ENCODE data around the gene DNAH7. TPM values are rescaled to one million over a fixed set of nuclear protein-coding genes. Genes with fewer than 3 reads are reported as not detected.

The DNAH7 gene
- total and polyA plus RNA-seq, 10 donors, result 0.06 to 1.9 (median 0.33) TPM

GRCh38 chr2:195959341-195959740, 109.3 kb downstream of the DNAH7 start:
- no peak overlapping the region for H3K27ac ChIP-seq
- TF ChIP-seq, protein P1, sequence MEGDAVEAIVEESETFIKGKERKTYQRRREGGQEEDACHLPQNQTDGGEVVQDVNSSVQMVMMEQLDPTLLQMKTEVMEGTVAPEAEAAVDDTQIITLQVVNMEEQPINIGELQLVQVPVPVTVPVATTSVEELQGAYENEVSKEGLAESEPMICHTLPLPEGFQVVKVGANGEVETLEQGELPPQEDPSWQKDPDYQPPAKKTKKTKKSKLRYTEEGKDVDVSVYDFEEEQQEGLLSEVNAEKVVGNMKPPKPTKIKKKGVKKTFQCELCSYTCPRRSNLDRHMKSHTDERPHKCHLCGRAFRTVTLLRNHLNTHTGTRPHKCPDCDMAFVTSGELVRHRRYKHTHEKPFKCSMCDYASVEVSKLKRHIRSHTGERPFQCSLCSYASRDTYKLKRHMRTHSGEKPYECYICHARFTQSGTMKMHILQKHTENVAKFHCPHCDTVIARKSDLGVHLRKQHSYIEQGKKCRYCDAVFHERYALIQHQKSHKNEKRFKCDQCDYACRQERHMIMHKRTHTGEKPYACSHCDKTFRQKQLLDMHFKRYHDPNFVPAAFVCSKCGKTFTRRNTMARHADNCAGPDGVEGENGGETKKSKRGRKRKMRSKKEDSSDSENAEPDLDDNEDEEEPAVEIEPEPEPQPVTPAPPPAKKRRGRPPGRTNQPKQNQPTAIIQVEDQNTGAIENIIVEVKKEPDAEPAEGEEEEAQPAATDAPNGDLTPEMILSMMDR (IDR thresholded peaks at IDR 0.05 in 8 of 11, conservative IDR thresholded peaks at IDR 0.05 in 3 of 11), result no peak
- TF ChIP-seq POLR2AphosphoS5 (IDR thresholded peaks at IDR 0.05) (no peak), POLR2A (IDR thresholded peaks at IDR 0.05) (no peak)
- no peak for DNase-seq
- peaks cover 0 to 2% (median 0%) of the 10 kb centered on the region in 6 donors for H3K4me1 ChIP-seq
- no peak overlapping the region for H3K4me3 ChIP-seq
- H3K9me3 ChIP-seq, result peaks cover 0 to 5% (median 0%) of the 10 kb centered on the region in 8 donors
- H3K27me3 ChIP-seq (replicated peaks in 1 of 7), result no peaks in the 10 kb centered on the region
- H3K36me3 ChIP-seq, result no peaks in the 10 kb centered on the region
- 89 to 96% (median 92%) methylated on average over 2 of the region's 2 CpGs for WGBS, 5 donors
- intact Hi-C loops (cut with DNase I; ENCODE audit: low total_unique reads), result no loop called here

GRCh38 chr2:195956725-195957124, 111.9 kb downstream of the DNAH7 start:
- Histone ChIP-seq H3K27me3 (replicated peaks in 1 of 7) (no peaks in the 10 kb centered on the region), H3K9me3 (peaks cover 0 to 28% (median 5%) of the 10 kb centered on the region in 8 donors), H3K36me3 (no peaks in the 10 kb centered on the region), H3K4me1 (peaks cover 0 to 2% (median 0%) of the 10 kb centered on the region in 6 donors), H3K4me3 (no peak overlapping the region), H3K27ac (no peak overlapping the region)
- 86 to 91% (median 87%) methylated on average over 3 of the region's 3 CpGs for WGBS, 5 donors
- intact Hi-C loops (cut with DNase I; ENCODE audit: low total_unique reads), result no loop called here
- DNase-seq, result no peak
- TF ChIP-seq, protein P1 (IDR thresholded peaks at IDR 0.05 in 8 of 11, conservative IDR thresholded peaks at IDR 0.05 in 3 of 11), result no peak
- TF ChIP-seq POLR2AphosphoS5 (IDR thresholded peaks at IDR 0.05) (no peak), POLR2A (IDR thresholded peaks at IDR 0.05) (no peak)

- Histone ChIP-seq H3K27ac (no peak overlapping the region), H3K27me3 (replicated peaks in 1 of 7) (no peaks in the 10 kb centered on the region), H3K4me1 (no peaks in the 10 kb centered on the region), H3K9me3 (peaks cover 0 to 14% (median 4%) of the 10 kb centered on the region in 8 donors), H3K36me3 (no peaks in the 10 kb centered on the region), H3K4me3 (no peak overlapping the region)
- TF ChIP-seq POLR2AphosphoS5 (IDR thresholded peaks at IDR 0.05), result no peak
- TF ChIP-seq, protein P1 (IDR thresholded peaks at IDR 0.05 in 8 of 11, conservative IDR thresholded peaks at IDR 0.05 in 3 of 11), result no peak
- no peak for TF ChIP-seq POLR2A (IDR thresholded peaks at IDR 0.05)
- intact Hi-C loops (cut with DNase I; ENCODE audit: low total_unique reads), result no loop called here
- DNase-seq, result no peak
Observed at GRCh38 chr2:195945056-195945455, 123.6 kb downstream of the DNAH7 start.

- H3K36me3 ChIP-seq, result no peaks in the 10 kb centered on the region
- intact Hi-C loops (cut with DNase I; ENCODE audit: low total_unique reads), result no loop called here
Observed at GRCh38 chr2:195937176-195937575, 131.5 kb downstream of the DNAH7 start.

GRCh38 chr2:195934484-195934883, 134.2 kb downstream of the DNAH7 start:
- no peaks in the 10 kb centered on the region for H3K9me3 ChIP-seq
- H3K36me3 ChIP-seq, result no peaks in the 10 kb centered on the region
- no peaks in the 10 kb centered on the region for H3K27me3 ChIP-seq (replicated peaks in 1 of 7)
- intact Hi-C loops (cut with DNase I; ENCODE audit: low total_unique reads), result no loop called here
- TF ChIP-seq, protein P1 (IDR thresholded peaks at IDR 0.05 in 8 of 11, conservative IDR thresholded peaks at IDR 0.05 in 3 of 11), result no peak
- TF ChIP-seq POLR2AphosphoS5 (IDR thresholded peaks at IDR 0.05) (no peak), POLR2A (IDR thresholded peaks at IDR 0.05) (no peak)
- no peak overlapping the region for H3K4me3 ChIP-seq
- H3K27ac ChIP-seq, result no peak overlapping the region
- 89 to 92% (median 92%) methylated on average over 4 of the region's 4 CpGs for WGBS, 5 donors
- no peaks in the 10 kb centered on the region for H3K4me1 ChIP-seq
- no peak for DNase-seq

More at GRCh38 chr2:195937176-195937575, 131.5 kb downstream of the DNAH7 start:
- DNase-seq, result no peak
- Histone ChIP-seq H3K27me3 (replicated peaks in 1 of 7) (no peaks in the 10 kb centered on the region), H3K27ac (no peak overlapping the region), H3K4me3 (no peak overlapping the region), H3K9me3 (peaks cover 0 to 3% (median 0%) of the 10 kb centered on the region in 8 donors), H3K4me1 (no peaks in the 10 kb centered on the region)
- no peak for TF ChIP-seq POLR2A (IDR thresholded peaks at IDR 0.05)

Measured in spleen (tissue), 11 donors.